Caki2 (cell line): ENCODE data around the gene RUNX1. TPM values are rescaled to one million over a fixed set of nuclear protein-coding genes. Genes with fewer than 3 reads are reported as not detected.

Experiments
- DNase-seq: peaks from one replicate; pipeline ENCODE4 v3.0.0-alpha.2; 2015; ENCODE audit warnings: low read depth
- in situ Hi-C: cut with HindIII; loops from 2 replicates; pipeline ENCODE4 v1.10.0; 2016; ENCODE audit warnings: low sequenced_read_pairs, low pct_unique_long_range_greater_than_20kb, mixed read lengths
- total RNA-seq: library from RNA; depleted of rRNA; stranded (reverse); fragments of >200 nt; shearing (Covaris generic); gene quantifications from 2 replicates; pipeline ENCODE4 v1.2.3, GENCODE V29; 2014; ENCODE audit warnings: low replicate concordance

The RUNX1 gene
- total RNA-seq, 1 experiment from 2014 or later: 4.8 TPM

DNA sequence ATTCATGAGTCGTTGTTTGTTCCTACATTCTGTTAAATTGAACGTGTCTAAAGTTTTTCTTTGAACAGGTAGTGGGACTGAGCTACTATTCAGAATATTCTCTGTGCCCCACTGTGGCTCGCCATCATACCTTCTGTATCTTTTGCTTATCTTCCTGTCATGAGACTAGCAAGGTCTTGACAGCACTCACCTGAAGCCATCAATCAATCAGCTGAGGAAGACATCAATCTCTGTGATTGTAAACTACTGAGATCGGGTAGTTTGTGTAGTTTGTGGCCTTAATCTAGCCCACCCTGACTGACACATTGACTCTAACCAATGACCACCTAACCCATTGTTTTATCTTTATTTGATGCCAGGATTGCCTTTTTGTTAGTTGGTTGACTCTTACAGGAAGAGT lies 17.7 kb upstream of the RUNX1 start:
- in situ Hi-C loops: no loop called here
- no peak for DNase-seq

DNA sequence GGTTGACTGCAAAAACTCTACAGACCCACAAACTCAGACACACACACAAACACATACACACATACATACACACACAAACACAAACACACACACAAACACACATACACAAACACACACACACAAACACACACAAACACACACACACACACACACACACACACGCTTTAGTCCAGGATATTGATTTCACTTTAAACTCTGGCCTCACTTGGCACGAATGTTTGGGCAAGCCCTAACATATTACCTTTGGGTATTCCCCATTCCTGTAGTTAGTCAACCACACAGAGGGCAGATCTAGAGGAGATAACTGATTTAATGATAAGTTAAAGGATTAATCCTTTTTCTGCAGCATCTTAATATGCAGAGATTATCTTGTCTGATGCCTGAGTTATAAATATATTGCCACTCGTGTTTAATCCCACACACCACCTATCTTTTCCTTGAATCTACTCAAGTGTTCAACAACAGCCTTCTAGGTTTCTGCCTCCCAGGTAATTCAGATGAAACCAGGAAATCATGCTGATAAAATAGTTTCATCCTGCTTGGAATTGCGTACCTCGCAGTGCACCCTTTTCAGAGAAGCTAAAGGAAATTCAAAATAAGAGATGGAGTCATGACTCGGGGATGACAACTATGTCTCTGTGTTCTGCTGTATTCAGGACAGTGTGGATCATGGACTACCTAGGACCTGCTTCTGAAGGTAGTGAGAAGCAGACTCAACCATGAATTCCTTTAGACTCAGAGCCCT lies 14.5 kb upstream of the RUNX1 start:
- peak; percentile 73 for DNase-seq
- in situ Hi-C loops: no loop called here

DNA sequence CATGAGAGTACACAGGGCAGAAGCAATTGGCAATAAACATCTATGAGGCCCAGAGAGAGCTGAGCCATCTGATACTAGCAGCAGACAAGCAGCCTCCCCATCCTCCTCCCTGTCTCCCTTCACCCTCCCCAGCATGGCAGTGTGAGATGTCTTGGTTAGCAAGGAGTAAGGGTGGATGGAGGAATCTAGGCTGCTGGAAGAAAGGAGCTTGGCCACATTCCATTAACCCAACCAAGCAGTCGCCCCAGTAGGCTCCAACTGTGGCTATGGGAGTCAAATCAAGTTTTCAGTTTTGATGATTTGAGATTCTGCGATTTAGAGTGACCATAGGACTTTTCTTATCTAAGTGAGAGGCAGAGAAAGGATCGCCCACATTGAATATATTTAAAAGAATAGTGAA lies 12.9 kb upstream of the RUNX1 start:
- in situ Hi-C loops: no loop called here
- no peak for DNase-seq

DNA sequence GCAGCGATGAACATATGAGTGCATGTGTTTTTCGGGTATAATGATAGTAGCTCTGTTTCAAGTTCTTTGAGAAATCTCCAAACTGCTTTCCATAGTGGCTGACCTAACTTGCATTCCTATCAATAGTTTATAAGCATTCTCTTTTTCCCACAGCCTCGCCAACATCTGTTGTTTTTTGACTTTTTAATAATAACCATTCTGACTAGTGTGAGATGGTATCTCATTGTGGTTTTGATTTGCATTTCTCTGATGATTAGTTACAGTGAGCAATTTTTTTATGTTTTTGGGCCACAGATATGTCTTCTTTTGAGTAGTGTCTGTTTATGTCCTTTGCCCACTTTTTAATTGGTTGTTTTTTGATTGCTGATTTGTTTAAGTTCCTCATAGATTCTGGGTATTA lies 10.6 kb upstream of the RUNX1 start:
- no peak for DNase-seq
- in situ Hi-C loops: no loop called here

DNA sequence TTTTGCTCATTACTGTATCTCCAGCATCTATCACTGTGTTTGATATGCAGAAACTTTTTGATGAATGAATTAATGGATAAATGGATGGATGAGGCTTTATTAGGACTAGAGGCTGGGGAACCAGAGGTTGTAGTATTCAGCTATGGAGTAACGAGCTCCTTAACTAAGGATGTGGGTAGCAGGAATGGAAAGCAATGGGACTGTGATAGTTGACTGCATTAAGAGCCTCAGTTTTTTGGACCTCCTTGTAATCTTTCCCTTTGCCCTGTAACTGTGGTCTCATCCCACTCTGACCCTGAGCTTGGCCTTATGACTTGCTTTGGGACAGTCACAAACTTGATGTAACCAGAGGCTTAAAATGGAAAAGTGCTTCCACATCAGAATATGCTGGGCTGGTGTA lies 9.0 kb upstream of the RUNX1 start:
- DNase-seq: no peak
- in situ Hi-C loops: no loop called here

DNA sequence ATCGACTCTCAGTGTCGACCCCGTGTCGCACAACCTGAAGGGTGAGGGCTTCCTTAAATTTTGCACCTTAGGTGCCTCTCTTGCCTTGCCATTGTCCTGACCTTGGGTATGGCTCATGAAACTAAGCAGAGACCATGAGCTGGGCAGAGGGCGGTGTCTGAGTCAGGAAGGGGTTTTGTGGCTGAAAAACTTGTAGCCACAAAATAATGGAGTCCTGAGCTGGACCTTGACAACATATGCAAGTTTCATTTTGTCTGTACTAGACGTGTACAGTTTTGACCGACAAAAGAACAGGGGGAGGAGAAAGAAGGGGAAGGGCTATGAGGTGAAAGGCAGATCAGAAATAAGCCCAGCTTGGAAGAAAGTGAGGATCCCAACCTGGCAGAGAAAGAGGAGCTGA lies 8.3 kb upstream of the RUNX1 start:
- in situ Hi-C loops: no loop called here
- DNase-seq: no peak

DNA sequence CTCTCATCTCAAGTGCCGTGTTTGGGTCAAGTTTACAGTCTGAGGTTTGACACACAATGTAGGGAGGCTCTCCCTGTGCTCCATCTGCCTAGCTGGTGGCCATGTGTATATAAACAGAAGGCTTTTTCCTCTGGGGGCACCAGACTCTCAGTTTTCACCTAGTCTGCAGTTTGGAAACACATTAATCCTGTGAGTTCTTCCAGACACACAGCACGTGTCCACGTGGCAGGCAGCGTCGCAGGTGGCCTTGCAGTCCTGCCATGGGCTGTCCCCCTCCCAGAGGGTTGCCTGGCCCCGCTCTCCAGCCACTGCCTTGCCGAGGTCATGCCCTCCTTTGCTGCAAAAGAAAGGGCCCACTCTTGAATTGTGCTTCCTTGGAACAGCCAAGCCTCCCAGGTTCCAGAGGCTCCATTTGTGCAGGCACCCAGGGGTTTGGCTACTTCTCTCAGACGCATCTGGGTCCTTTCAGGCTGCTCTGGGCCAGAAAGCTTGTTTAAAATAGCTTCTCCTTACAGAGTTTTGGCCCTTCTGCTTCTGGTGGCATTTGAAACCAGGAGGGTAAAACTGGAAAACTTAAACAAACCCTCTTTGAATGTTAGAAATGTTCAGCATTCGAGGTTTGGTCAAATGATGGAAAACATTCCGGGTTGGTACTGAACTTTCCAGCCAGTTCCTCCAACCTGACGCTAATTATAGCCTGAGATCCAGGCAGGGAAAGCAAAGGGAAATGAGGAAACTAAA lies 4.4 kb upstream of the RUNX1 start:
- in situ Hi-C loops: no loop called here
- DNase-seq: no peak

DNA sequence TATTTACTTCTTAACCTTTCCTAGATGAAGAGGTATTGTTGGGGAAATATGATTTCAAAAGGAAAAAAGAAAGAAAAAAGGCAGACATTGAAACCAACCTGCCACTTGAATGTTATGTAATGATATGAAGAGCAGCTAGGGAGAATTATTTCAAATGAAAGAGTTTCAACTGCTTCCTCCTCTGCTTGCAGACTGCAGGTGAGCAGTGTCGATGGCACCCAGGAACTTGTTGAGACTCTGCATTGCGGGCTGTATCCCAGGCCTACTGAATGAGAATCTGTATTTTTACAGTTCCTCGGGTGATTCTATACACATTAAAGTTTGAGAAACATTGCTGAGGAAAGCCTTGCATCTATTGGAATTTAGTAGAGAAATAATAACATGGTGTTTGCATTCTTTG lies 3.7 kb upstream of the RUNX1 start:
- in situ Hi-C loops: no loop called here
- DNase-seq: no peak

DNA sequence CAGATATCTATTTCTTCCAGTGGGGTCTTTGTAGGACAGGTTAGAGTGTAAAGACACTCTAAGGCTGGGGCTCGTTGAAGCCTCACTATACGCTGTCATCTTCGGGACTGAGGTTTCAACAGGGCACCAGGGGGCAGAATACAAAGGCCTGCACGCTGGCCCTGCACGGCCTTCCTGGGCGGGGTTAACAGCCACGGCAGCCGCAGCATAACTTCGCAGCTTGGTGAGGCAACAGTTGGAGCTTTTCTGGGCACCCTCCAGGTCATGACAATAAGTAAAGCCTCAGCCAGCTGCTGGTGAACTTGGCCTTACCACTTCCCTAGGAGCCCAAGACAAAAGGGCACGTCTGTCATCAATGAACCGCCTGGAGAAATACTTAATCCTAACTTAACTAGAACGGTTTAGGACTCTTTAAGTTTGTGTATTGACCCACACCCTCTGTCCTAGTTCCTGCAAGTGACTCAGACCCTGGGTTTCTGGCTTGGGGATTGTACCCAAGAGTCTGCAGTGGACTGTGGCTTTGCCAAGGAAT lies 2.3 kb upstream of the RUNX1 start:
- in situ Hi-C loops: no loop called here

DNA sequence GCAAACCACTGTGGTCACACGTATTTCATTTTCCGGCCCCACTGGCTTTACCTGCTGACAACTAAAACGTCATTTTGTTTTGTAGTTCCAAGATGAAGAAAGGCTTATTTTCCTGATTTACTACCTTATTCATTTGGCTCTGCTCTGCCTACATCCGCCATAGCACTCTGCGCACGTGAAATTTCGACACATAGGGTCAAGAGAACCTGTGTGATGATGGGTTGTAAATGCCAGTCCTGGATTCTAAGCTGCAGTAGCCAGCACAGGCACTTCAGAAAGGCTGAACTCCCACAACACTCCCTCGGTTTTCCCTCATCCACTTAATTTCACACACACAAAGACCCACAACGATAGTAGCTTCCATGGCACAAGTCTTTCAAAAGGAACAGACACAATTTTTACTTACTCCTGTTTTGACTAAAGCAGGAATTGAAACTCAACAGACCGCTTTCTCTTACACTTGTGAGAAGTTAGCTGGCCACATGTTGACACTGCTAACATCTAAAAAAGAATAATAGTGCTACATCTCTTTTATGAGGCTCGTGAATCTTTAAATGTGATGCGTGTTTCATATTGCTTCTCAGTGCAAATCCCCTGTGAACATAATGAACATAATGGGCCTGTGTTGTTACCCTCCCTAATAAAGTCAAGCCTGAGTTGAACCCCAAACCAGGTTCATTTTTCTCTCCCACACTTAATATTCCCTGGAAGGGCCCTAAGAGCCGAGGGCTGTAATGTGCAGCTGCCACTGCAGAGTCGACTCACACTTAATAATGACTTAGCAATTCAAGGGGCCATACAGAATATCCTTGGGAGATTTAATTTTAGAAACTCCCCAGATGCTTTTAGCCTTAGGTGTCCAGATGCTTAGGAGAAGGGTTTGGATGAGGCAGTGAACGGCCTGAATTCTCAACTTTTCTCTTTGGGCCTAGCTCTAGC lies 1.5 kb upstream of the RUNX1 start:
- in situ Hi-C loops: no loop called here
- no peak for DNase-seq

More for the DNA sequence above, 2.3 kb upstream of the RUNX1 start:
- peak; percentile 93 for DNase-seq

DNA sequence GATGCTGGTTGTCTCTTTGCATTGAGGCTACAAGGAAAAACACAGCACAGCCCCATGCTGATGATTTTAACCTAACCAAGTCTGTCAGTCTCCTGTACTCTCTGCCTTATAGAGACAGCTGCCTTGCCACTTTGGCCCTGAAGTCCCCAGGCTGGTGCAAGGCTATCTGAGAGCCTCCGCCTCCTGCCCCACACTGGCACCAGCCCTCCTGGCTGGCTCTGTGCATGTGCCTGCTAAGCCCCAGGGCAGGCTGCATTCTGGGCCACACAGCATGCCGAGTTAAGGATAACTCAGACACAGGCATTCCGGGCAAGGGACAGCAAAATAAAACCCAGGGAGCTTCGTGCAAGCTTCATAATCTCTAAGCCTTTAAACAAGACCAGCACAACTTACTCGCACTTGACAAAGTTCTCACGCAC lies 910 bp downstream of the RUNX1 start:
- DNase-seq: no peak
- in situ Hi-C loops: no loop called here

DNA sequence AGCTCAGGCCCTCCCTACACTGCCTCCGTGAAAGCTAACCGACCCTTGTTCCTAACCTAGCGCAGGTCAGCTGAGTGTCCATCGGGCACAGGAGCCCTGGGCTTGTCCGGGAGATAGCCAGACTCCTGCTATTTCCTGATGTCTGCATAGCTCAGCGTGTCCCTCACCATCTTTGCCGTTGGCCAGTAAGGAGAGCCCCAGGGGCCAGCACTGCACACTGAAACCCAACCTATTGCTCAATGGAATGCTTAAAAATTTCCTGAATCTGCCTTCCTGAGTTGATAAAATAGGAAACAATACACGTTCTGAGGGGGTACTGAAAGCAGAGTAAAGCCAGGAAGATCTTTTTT lies 2.2 kb downstream of the RUNX1 start:
- in situ Hi-C loops: no loop called here
- DNase-seq: no peak

DNA sequence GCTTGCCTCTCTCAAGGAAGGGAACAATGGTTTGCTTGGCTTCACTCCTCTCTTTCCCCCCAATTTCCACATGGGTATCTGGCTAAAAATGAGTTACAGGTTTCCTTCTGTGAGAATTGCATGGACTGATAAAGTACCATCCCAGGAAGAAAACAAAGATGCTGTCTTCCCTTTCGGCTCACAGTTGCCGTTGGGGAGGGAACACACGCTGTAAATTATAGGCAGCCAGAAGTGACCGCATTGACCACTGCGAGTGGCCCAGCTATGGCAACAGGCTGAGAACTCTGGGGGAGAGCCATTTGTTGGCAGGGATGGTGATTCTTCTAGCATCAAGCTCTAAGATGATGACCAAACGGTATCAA lies 2.9 kb downstream of the RUNX1 start:
- no peak for DNase-seq
- in situ Hi-C loops: no loop called here

DNA sequence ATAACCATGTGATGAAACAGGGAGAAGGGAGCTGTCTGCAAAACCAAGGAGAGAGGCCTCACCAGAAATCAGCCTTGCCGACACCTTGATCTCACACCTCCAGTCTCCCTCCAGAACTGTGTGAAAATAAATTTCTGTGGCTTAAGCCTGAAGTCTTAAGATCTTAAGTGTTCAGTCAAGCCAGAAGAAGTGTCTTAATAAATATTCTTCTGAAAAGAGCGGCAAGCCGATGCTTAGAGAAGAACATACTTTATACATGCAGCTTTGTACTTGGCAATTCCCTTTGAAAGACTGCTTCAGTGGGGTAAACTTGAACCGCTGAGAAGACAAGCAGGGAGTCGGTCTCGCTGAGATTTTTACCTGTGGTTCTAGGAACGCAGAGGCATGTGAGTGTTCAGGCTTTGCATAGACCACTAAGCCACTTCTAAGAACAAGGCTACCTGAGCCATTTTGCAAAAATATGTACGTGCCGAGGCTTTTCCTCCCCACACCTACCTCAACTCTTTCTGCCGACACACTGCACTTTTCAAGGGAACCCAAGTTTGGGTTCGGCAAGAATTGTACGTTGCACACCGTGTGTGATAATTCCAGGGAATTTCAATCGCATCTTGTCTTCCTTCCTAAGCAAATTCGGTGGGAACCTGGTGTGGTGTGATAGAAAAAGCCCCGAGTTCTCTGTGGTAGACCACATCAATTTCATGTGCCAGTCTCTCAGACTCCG lies 3.4 kb downstream of the RUNX1 start:
- no peak for DNase-seq
- in situ Hi-C loops: no loop called here

DNA sequence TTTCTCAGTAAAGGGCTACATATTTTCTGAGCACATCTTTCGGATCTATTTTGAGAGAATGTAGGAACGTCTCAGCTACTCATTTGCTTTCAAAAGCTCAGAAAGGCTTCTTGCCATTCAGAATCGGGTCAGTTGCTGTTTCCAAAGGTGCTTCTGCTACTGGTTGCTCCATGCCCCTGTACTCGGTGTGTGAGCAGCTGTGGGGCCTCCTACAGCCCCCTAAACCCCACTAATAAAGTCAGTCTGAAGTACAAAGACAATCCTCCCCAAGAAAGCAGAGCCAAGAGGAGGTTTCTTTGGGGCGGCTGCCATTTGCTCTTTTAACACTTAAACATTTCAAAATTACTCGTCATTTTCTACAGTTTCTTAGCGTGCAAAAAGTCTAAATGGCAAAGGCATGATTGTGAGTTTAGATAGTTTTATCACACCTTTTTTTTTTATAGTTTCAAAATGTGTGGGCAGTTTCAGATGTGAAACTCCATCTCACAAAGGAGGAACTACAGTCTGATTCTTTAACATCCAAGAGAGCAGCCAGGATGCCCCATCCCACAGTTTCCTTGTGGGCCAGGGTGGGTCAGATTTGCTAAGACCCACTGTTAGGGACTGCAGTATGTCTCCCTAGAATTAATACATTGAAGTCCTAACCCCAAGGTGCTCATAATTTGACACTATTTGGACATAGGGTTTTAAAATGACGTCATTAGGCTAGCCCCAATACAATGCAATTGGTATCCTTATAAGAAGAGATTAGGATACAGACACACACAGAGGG lies 4.1 kb downstream of the RUNX1 start:
- in situ Hi-C loops: no loop called here
- DNase-seq: no peak

DNA sequence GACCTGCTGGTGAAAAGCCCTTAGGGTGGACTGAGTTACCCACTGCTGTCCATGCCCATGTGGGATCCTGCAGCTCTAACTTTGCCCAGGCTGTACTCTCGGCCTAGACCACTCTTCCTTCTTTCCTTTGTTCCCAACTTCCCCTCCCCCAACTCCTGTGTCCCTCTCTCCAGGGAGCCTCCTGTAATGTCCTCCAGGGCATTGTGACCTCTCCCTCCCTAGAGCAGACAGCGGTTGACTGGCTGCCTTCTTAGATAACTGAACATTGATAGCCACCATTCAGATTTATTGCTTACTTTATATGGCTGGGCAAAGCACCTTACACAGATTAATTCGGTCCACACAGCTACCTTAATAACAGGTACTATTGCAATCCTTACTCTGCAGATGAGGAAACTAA lies 5.0 kb downstream of the RUNX1 start:
- in situ Hi-C loops: no loop called here
- DNase-seq: no peak

DNA sequence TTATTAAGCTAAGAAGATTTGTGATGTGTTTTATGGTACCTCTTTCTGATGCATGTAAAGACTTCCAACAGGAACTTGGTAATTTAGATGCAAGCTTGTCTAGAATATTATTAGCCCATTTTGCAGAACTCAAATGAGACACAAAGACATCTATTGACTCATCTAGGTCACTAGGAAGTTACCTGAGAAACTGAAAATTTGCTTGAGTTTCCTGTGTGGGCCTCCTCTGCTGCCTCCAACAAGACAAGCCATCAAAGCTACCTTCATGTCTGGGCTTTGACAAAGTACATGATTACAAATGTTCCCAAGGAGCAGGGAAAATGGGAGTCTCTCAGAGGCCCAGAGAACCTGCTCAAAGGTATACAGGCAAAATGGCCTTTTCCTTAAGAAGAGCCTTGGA lies 5.6 kb downstream of the RUNX1 start:
- no peak for DNase-seq
- in situ Hi-C loops: no loop called here

DNA sequence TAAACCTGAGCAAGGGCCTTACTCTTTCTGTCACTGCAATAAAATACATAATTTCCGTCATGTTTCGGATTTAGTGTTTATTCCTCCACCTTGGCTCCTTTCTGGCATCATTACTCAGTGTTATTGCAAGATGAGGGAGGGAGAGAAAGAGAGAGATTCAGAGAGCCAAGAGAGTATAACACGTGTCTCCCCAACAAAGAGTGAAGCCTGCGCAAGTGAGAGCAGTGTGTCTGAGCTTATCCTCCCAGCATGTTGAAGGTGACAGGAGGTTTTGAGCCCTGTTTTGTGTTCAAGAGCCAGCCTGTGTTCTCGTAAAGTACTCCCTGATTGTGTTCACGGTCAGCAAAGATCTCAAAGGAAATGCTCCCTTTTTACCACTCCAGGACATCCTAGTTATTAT lies 6.3 kb downstream of the RUNX1 start:
- no peak for DNase-seq
- in situ Hi-C loops: no loop called here
